HEK293 (cell line): Measurements from ENCODE around the gene TUBB2B.

Experiments
- CTCF ChIA-PET: fragments of 350-600 bp; formaldehyde crosslinking; extraction: SDS; loops from one replicate; lab custom pipeline; 2021; ENCODE audit warnings: antibody characterized with exemption; lab: Yijun Ruan, JAX
- POLR2A ChIA-PET: fragments of 300-600 bp; formaldehyde crosslinking; extraction: SDS; loops from one replicate; lab custom pipeline; 2020; ENCODE audit warnings: antibody characterized with exemption, inconsistent platforms; lab: Yijun Ruan, JAX
- H3K27ac ChIP-seq: fragments of 200-500 bp; sonication (Bioruptor generic); 2 replicates; pipeline ENCODE4 v1.5.1; 2014; ENCODE audit warnings: low read depth, low read length, control low read depth, inconsistent platforms; ENCODE audit errors: extremely low read depth
- H3K36me3 ChIP-seq, 2 experiments: fragments of 200-500 bp in 1 of 2; sonication (Bioruptor generic) in 1 of 2; 1 replicate in 1 of 2; 2 replicates in 1 of 2; pipeline ENCODE4 v1.5.1; 2014 to 2017; ENCODE audit warnings: inconsistent platforms in 2 of 2, low read length in 2 of 2; ENCODE audit not compliant: control insufficient read depth in 2 of 2, insufficient read depth in 1 of 2
- H3K4me1 ChIP-seq: fragments of 200-500 bp; sonication (Bioruptor generic); 2 replicates; pipeline ENCODE4 v1.5.1; 2014; ENCODE audit warnings: mild to moderate bottlenecking, low read length, inconsistent platforms; ENCODE audit not compliant: control insufficient read depth, insufficient read depth
- H3K4me3 ChIP-seq: 2 replicates; pipeline ENCODE4 v1.5.1; 2011; ENCODE audit warnings: low read depth, mild to moderate bottlenecking, control low read depth, low read length, moderate library complexity
- H3K9me3 ChIP-seq: fragments of 200-500 bp; sonication (Bioruptor generic); 2 replicates; pipeline ENCODE4 v1.5.1; 2014; ENCODE audit warnings: low read depth, low read length, inconsistent platforms; ENCODE audit not compliant: control insufficient read depth, insufficient read depth
- HOXA7 ChIP-seq: sonication (generic); formaldehyde crosslinking; IDR thresholded peaks from 2 replicates; pipeline ENCODE4 v1.8.1; 2022; ENCODE audit warnings: missing genetic modification reagents, borderline replicate concordance
- KLF8 ChIP-seq: fragments of 450-650 bp; formaldehyde crosslinking; IDR thresholded peaks from 2 replicates; pipeline ENCODE4 v1.5.1; 2016; ENCODE audit warnings: missing biosample characterization, missing genetic modification characterization
- KLF9 ChIP-seq: fragments of 450-650 bp; formaldehyde crosslinking; IDR thresholded peaks from 2 replicates; pipeline ENCODE4 v1.5.1; 2016; ENCODE audit warnings: missing biosample characterization, missing genetic modification characterization, low read depth
- OSR2 ChIP-seq: fragments of 450-650 bp; formaldehyde crosslinking; IDR thresholded peaks from 2 replicates; pipeline ENCODE4 v1.5.1; 2016; ENCODE audit warnings: missing biosample characterization, missing genetic modification characterization
- SALL2 ChIP-seq: fragments of 450-650 bp; formaldehyde crosslinking; IDR thresholded peaks from 2 replicates; pipeline ENCODE4 v1.5.0; 2017; ENCODE audit warnings: missing biosample characterization, mild to moderate bottlenecking, missing genetic modification characterization, borderline replicate concordance
- ZBTB26 ChIP-seq: fragments of 450-650 bp; formaldehyde crosslinking; optimal IDR thresholded peaks from 2 replicates; pipeline ENCODE3; 2016; ENCODE audit warnings: missing biosample characterization, mild to moderate bottlenecking, missing genetic modification characterization
- ZFP3 ChIP-seq: fragments of 450-650 bp; formaldehyde crosslinking; IDR thresholded peaks from 2 replicates; pipeline ENCODE4 v1.5.1; 2016; ENCODE audit warnings: low read depth, missing biosample characterization, missing genetic modification characterization
- ZFP37 ChIP-seq: fragments of 450-650 bp; formaldehyde crosslinking; IDR thresholded peaks from 2 replicates; pipeline ENCODE4 v1.5.1; 2016; ENCODE audit warnings: missing biosample characterization, missing genetic modification characterization
- ZFP69B ChIP-seq: fragments of 450-650 bp; formaldehyde crosslinking; IDR thresholded peaks from 2 replicates; pipeline ENCODE4 v1.5.1; 2016; ENCODE audit warnings: missing biosample characterization, missing genetic modification characterization
- ZIC2 ChIP-seq: fragments of 450-650 bp; formaldehyde crosslinking; IDR thresholded peaks from 2 replicates; pipeline ENCODE4 v1.5.1; 2016; ENCODE audit warnings: missing biosample characterization, missing genetic modification characterization
- ZNF114 ChIP-seq: fragments of 450-650 bp; formaldehyde crosslinking; IDR thresholded peaks from 2 replicates; pipeline ENCODE4 v1.5.0; 2017; ENCODE audit warnings: missing biosample characterization, missing genetic modification characterization
- ZNF121 ChIP-seq: fragments of 450-650 bp; formaldehyde crosslinking; IDR thresholded peaks from 2 replicates; pipeline ENCODE4 v1.5.1; 2016; ENCODE audit warnings: missing biosample characterization, missing genetic modification characterization
- ZNF221 ChIP-seq: fragments of 450-650 bp; formaldehyde crosslinking; IDR thresholded peaks from 2 replicates; pipeline ENCODE4 v1.5.1; 2017; ENCODE audit warnings: missing biosample characterization, missing genetic modification characterization, borderline replicate concordance
- ZNF24 ChIP-seq: fragments of 450-650 bp; formaldehyde crosslinking; IDR thresholded peaks from 2 replicates; pipeline ENCODE4 v1.5.1; 2016; ENCODE audit warnings: missing biosample characterization, missing genetic modification characterization
- ZNF324 ChIP-seq: fragments of 450-650 bp; formaldehyde crosslinking; IDR thresholded peaks from 2 replicates; pipeline ENCODE4 v1.5.1; 2016; ENCODE audit warnings: missing biosample characterization, missing genetic modification characterization
- ZNF341 ChIP-seq: fragments of 450-650 bp; formaldehyde crosslinking; IDR thresholded peaks from 2 replicates; pipeline ENCODE4; 2016; ENCODE audit warnings: low read depth, missing biosample characterization, missing genetic modification characterization
- ZNF366 ChIP-seq: fragments of 450-650 bp; formaldehyde crosslinking; conservative IDR thresholded peaks from 2 replicates; pipeline ENCODE4 v1.5.1; 2016; ENCODE audit warnings: missing biosample characterization, missing genetic modification characterization
- ZNF404 ChIP-seq: fragments of 450-650 bp; formaldehyde crosslinking; IDR thresholded peaks from 2 replicates; pipeline ENCODE4 v1.5.1; 2017; ENCODE audit warnings: missing biosample characterization, missing genetic modification characterization
- ZNF473 ChIP-seq: fragments of 450-650 bp; formaldehyde crosslinking; IDR thresholded peaks from 2 replicates; pipeline ENCODE4 v1.5.1; 2017; ENCODE audit warnings: missing biosample characterization, missing genetic modification characterization
- ZNF561 ChIP-seq: fragments of 450-650 bp; IDR thresholded peaks from 2 replicates; pipeline ENCODE4 v1.5.1; 2018; ENCODE audit warnings: missing biosample characterization, missing genetic modification characterization, borderline replicate concordance
- TF ChIP-seq, protein P1 (sequence below): fragments of 450-650 bp; formaldehyde crosslinking; IDR thresholded peaks from 2 replicates; pipeline ENCODE4 v1.5.1; 2016; ENCODE audit warnings: missing biosample characterization, missing genetic modification characterization
- TF ChIP-seq, protein P2 (sequence below): fragments of 450-650 bp; formaldehyde crosslinking; IDR thresholded peaks from 2 replicates; pipeline ENCODE4 v1.5.1; 2017; ENCODE audit warnings: missing biosample characterization, missing genetic modification characterization
- TF ChIP-seq, protein P3 (sequence below): fragments of 450-650 bp; IDR thresholded peaks from 2 replicates; pipeline ENCODE4 v1.5.1; 2018; ENCODE audit warnings: missing biosample characterization, mild to moderate bottlenecking, missing genetic modification characterization

Gene TUBB2B

DNA sequence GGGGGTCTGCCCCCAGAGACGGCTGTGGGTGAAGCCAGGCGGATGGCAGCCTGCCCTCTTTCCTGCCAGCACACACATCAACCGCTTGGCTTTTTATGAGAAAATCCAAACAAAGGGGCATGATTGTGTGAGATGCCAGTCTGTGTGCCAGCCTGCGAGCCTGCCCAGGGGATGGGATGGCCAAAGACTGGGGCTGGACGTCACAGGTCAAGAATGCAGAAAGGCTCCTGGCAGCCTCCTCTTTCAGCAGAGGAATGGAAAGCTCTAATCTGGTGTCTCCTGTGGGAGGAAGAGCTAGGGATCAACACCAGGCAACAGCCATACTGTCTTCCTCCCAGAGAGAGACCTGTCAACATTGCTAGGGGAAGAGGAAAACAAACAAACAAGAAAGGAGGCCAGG, 15.8 kb downstream of the TUBB2B start:
- H3K27ac ChIP-seq: no peak overlapping the region
- no peaks in the 10 kb centered on the region for H3K9me3 ChIP-seq
- H3K36me3 ChIP-seq: no peaks in the 10 kb centered on the region
- POLR2A ChIA-PET: interaction anchor here (1.0 to 2.4 kb wide), 5 partner anchors 11 to 49 kb away, joined by 3 to 17 read pairs (median 4); partner anchors contain the start of gene TUBB2B
- CTCF ChIA-PET: interaction anchor here (2.7 kb wide), 1 partner anchor 40 kb away, joined by 10 read pairs; no protein-coding TSS in a partner anchor
- 0 out of 2 replicates have a peak, but pooled peaks cover 3% of the 10 kb centered on the region for H3K4me1 ChIP-seq
- H3K4me3 ChIP-seq: no peak overlapping the region
- no peak for TF ChIP-seq ZNF561 (tag by site-specific recombination)
- TF ChIP-seq ZNF473 (tag by site-specific recombination): no peak
- no peak for TF ChIP-seq ZNF404 (tag by site-specific recombination)
- no peak for TF ChIP-seq ZNF341 (tag by site-specific recombination)
- no peak for TF ChIP-seq ZIC2
- TF ChIP-seq ZFP3 (tag by site-specific recombination): no peak
- no peak for TF ChIP-seq KLF9 (tag by site-specific recombination)

DNA sequence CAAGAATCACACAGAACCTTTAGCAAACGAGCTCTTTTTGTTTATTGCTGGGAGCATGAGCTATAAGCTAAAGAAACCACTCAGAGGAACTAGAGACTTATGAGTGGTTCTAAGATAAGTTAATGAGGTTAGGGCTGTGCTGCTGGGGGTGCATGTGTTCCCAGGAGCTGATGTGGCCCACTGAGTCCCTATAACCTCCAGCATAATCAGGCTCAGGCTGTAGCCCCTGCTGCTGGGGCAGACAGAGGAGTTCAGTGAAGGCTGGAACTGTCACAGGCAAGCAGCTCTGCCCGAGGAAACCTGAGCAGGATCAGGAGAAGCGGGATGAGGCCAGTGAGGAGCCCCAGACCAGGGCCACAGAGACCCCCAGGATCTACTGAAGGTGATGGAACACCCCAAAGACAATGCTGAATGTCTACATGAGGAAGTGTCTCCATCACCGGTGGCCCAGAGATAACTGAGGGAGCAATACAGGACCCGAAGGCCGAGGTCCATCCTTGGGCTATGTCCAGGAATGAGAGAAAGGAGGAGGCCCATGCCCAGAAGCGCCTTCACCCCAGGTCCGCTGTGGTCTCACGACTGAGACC, 17.3 kb downstream of the TUBB2B start:
- Histone ChIP-seq H3K4me1 (0 out of 2 replicates have a peak, but pooled peaks cover 3% of the 10 kb centered on the region), H3K27ac (no peak overlapping the region; the same call in 1 of the 2 replicates), H3K36me3 (no peaks in the 10 kb centered on the region)
- ChIA-PET CTCF (interaction anchor here (0.7 to 2.5 kb wide), 13 partner anchors 13 to 208 kb away, joined by 3 to 17 read pairs (median 5); partner anchors contain the start of gene TUBB2A), POLR2A (interaction anchor here (0.9 to 3.2 kb wide), 7 partner anchors 10 to 220 kb away, joined by 3 to 25 read pairs (median 6); partner anchors contain the start of gene TUBB2A)
- TF ChIP-seq ZNF324 (tag by site-specific recombination): no peak
- TF ChIP-seq, protein P1, sequence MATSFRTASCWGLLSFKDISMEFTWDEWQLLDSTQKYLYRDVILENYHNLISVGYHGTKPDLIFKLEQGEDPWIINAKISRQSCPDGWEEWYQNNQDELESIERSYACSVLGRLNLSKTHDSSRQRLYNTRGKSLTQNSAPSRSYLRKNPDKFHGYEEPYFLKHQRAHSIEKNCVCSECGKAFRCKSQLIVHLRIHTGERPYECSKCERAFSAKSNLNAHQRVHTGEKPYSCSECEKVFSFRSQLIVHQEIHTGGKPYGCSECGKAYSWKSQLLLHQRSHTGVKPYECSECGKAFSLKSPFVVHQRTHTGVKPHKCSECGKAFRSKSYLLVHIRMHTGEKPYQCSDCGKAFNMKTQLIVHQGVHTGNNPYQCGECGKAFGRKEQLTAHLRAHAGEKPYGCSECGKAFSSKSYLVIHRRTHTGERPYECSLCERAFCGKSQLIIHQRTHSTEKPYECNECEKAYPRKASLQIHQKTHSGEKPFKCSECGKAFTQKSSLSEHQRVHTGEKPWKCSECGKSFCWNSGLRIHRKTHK (tag by site-specific recombination): no peak
- no peak for TF ChIP-seq HOXA7 (CRISPR knock-in tag)
- no peak for TF ChIP-seq ZNF114 (tag by site-specific recombination)
- TF ChIP-seq ZBTB26 (tag by site-specific recombination): no peak
- TF ChIP-seq SALL2 (tag by site-specific recombination): no peak
- TF ChIP-seq OSR2 (tag by site-specific recombination): no peak
- TF ChIP-seq ZFP37 (tag by site-specific recombination): no peak
- no peak for TF ChIP-seq ZNF24 (tag by site-specific recombination)
- TF ChIP-seq, all 188 proteins: peak for 0
- Histone ChIP-seq H3K4me3 (no peak overlapping the region), H3K9me3 (no peaks in the 10 kb centered on the region)

DNA sequence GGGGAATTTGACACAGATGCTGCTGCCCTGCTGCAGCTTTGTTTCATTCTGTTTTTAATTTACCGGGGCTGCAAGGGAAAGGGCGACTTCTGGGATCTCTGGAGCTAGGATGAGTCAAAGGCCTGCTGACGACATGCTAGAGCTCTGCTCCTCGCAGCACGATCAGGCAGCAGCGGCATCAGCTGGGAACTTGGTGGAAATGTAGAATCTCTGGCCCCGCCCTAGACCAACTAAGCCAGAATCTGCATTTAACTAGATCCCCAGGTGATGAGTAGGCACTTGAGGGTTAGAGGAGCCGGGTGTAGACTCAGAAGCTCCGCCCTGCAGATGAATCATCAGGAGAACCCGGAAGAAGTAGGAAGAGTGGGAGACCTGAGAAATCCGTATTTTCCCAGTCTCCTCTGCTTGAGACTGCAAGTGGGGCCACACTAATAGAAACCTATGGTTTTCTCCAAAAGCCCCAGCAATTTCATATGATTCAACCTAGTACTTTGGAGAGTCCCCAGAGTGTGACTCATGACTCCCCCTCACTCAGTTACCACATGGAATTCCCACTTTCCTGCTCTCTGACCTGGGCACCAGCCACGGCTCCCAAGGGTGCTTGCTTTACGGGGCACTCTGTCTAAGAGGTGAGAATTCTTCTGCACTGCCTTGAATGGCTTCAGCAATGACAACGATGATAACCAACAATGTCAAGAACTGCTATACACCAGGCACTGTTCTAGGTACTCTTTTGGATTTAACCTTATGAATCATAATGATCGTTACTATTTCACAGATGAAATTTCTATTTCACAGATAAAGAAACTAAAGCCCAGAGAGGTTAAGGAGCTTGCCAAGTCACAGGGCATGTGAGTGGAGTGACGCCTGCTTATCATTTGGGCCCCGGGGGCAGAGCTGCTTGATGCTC, 18.1 kb downstream of the TUBB2B start:
- Histone ChIP-seq H3K9me3 (no peaks in the 10 kb centered on the region), H3K27ac (no peak overlapping the region; the same call in 1 of the 2 replicates), H3K4me3 (no peak overlapping the region), H3K4me1 (0 out of 2 replicates have a peak, but pooled peaks cover 3% of the 10 kb centered on the region), H3K36me3 (no peaks in the 10 kb centered on the region)
- CTCF ChIA-PET: interaction anchor here (0.6 to 2.5 kb wide), 23 partner anchors 9 to 541 kb away, joined by 3 to 17 read pairs (median 4); partner anchors contain the start of gene TUBB2A
- POLR2A ChIA-PET: interaction anchor here (0.5 to 3.2 kb wide), 17 partner anchors 9 to 220 kb away, joined by 3 to 25 read pairs (median 5); partner anchors contain the start of genes PSMG4, RIPK1 and TUBB2A
- TF ChIP-seq, protein P2, sequence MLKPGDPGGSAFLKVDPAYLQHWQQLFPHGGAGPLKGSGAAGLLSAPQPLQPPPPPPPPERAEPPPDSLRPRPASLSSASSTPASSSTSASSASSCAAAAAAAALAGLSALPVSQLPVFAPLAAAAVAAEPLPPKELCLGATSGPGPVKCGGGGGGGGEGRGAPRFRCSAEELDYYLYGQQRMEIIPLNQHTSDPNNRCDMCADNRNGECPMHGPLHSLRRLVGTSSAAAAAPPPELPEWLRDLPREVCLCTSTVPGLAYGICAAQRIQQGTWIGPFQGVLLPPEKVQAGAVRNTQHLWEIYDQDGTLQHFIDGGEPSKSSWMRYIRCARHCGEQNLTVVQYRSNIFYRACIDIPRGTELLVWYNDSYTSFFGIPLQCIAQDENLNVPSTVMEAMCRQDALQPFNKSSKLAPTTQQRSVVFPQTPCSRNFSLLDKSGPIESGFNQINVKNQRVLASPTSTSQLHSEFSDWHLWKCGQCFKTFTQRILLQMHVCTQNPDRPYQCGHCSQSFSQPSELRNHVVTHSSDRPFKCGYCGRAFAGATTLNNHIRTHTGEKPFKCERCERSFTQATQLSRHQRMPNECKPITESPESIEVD: 0 out of 2 replicates have a peak, but pooled peaks have one; percentile 23
- peak; percentile 79 for TF ChIP-seq ZNF366 (tag by site-specific recombination)
- no peak for TF ChIP-seq ZNF121
- TF ChIP-seq KLF8: peak; percentile 82
- peak; percentile 71; the same call in 1 of the 2 replicates for TF ChIP-seq ZFP69B (tag by site-specific recombination)
- TF ChIP-seq ZNF221 (tag by site-specific recombination): no peak
- TF ChIP-seq, protein P3, sequence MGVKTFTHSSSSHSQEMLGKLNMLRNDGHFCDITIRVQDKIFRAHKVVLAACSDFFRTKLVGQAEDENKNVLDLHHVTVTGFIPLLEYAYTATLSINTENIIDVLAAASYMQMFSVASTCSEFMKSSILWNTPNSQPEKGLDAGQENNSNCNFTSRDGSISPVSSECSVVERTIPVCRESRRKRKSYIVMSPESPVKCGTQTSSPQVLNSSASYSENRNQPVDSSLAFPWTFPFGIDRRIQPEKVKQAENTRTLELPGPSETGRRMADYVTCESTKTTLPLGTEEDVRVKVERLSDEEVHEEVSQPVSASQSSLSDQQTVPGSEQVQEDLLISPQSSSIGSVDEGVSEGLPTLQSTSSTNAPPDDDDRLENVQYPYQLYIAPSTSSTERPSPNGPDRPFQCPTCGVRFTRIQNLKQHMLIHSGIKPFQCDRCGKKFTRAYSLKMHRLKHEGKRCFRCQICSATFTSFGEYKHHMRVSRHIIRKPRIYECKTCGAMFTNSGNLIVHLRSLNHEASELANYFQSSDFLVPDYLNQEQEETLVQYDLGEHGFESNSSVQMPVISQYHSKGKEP (tag by site-specific recombination): peak; percentile 69
